ENCODE measurements around the gene VOPP1. TPM values are rescaled to one million over a fixed set of nuclear protein-coding genes. Genes with fewer than 3 reads are reported as not detected.
"Not testable (repeated sequence)": the region's sequence is repeated elsewhere in the genome, so short reads cannot be mapped to it uniquely, and the experiment has no call there.

The VOPP1 gene
- total and polyA plus RNA-seq, 5 experiments from 2014 or later = 19.5 to 48.9 (median 31.5) TPM

- no peaks in the 10 kb centered on the region for H3K27me3 Mint-ChIP-seq
- POLR2A ChIA-PET = no interaction called here
- peaks cover 0 to 41% (median 6%) of the 10 kb centered on the region in 3 donors for H3K36me3 Mint-ChIP-seq
- no peak overlapping the region for H3K4me3 Mint-ChIP-seq
- no peak for ATAC-seq
- peak overlapping the region in 4 of 10 donors; percentile 25 to 48 (median 35) for H3K27ac Mint-ChIP-seq
- DNase-seq = no peak
- H3K4me1 Mint-ChIP-seq = peaks cover 15 to 46% (median 23%) of the 10 kb centered on the region in 4 donors
- no peaks in the 10 kb centered on the region for H3K9me3 Mint-ChIP-seq
These were observed 61.7 kb downstream of the VOPP1 start for GRCh38 chr7:55510621-55511020.

- H3K4me3 Mint-ChIP-seq, H3K9me3 Mint-ChIP-seq, POLR2A ChIA-PET, ATAC-seq, H3K27me3 Mint-ChIP-seq, DNase-seq: not testable (repeated sequence)
- H3K4me1 Mint-ChIP-seq = peaks cover 17 to 47% (median 25%) of the 10 kb centered on the region in 4 donors
- H3K36me3 Mint-ChIP-seq = peaks cover 0 to 40% (median 5%) of the 10 kb centered on the region in 3 donors
- H3K27ac Mint-ChIP-seq = peak overlapping the region in 1 of 10 donors; percentile 48
These were observed 62.1 kb downstream of the VOPP1 start for GRCh38 chr7:55510206-55510605.

- DNase-seq = no peak
- H3K4me3 Mint-ChIP-seq = no peak overlapping the region
- peaks cover 23 to 54% (median 32%) of the 10 kb centered on the region in 4 donors for H3K4me1 Mint-ChIP-seq
- H3K27ac Mint-ChIP-seq = peak overlapping the region in 4 of 10 donors; percentile 16 to 57 (median 42)
- no peaks in the 10 kb centered on the region for H3K27me3 Mint-ChIP-seq
- POLR2A ChIA-PET = interaction anchor here (0.7 to 1.1 kb wide), 4 partner anchors 9 to 143 kb away, joined by 3 read pairs; no protein-coding TSS in a partner anchor
- H3K36me3 Mint-ChIP-seq = peaks cover 0 to 41% (median 3%) of the 10 kb centered on the region in 3 donors
- no peak for ATAC-seq
- H3K9me3 Mint-ChIP-seq = no peaks in the 10 kb centered on the region
These were observed 63.0 kb downstream of the VOPP1 start for GRCh38 chr7:55509322-55509721.

- ATAC-seq (no peak), DNase-seq (no peak)
- Mint-ChIP-seq H3K36me3 (peaks cover 0 to 33% (median 3%) of the 10 kb centered on the region in 3 donors), H3K27ac (no peak overlapping the region), H3K4me1 (peaks cover 22 to 63% (median 39%) of the 10 kb centered on the region in 4 donors), H3K9me3 (no peaks in the 10 kb centered on the region), H3K27me3 (no peaks in the 10 kb centered on the region), H3K4me3 (no peak overlapping the region)
- POLR2A ChIA-PET = interaction anchor here (0.6 to 1.1 kb wide), 4 partner anchors 8 to 519 kb away, joined by 3 to 4 read pairs (median 3); no protein-coding TSS in a partner anchor
These were observed 63.9 kb downstream of the VOPP1 start for GRCh38 chr7:55508221-55509011.

GRCh38 chr7:55507743-55508142 lies 64.6 kb downstream of the VOPP1 start:
- Mint-ChIP-seq H3K36me3 (peaks cover 0 to 28% (median 3%) of the 10 kb centered on the region in 3 donors), H3K9me3 (no peaks in the 10 kb centered on the region), H3K4me3 (no peak overlapping the region), H3K27me3 (no peaks in the 10 kb centered on the region), H3K4me1 (peaks cover 24 to 69% (median 43%) of the 10 kb centered on the region in 4 donors), H3K27ac (peak overlapping the region in 1 of 10 donors; percentile 19)
- POLR2A ChIA-PET = no interaction called here
- ATAC-seq (no peak), DNase-seq (no peak)

- Mint-ChIP-seq H3K4me1 (peaks cover 24 to 73% (median 44%) of the 10 kb centered on the region in 4 donors), H3K9me3 (no peaks in the 10 kb centered on the region), H3K27me3 (no peaks in the 10 kb centered on the region), H3K27ac (peak overlapping the region in 7 of 10 donors; percentile 5 to 82 (median 43)), H3K4me3 (no peak overlapping the region), H3K36me3 (peaks cover 0 to 20% (median 3%) of the 10 kb centered on the region in 3 donors)
- POLR2A ChIA-PET = no interaction called here
- no peak for ATAC-seq
- no peak for DNase-seq
These were observed 67.2 kb downstream of the VOPP1 start for GRCh38 chr7:55504967-55505658.

GRCh38 chr7:55504093-55504859 lies 68.0 kb downstream of the VOPP1 start:
- H3K27me3 Mint-ChIP-seq = no peaks in the 10 kb centered on the region
- H3K4me1 Mint-ChIP-seq = peaks cover 25 to 70% (median 48%) of the 10 kb centered on the region in 4 donors
- H3K4me3 Mint-ChIP-seq = no peak overlapping the region
- ATAC-seq (no peak), DNase-seq (no peak)
- POLR2A ChIA-PET = no interaction called here
- H3K27ac Mint-ChIP-seq = peak overlapping the region in 8 of 10 donors; percentile 8 to 82 (median 59)
- H3K9me3 Mint-ChIP-seq = no peaks in the 10 kb centered on the region
- H3K36me3 Mint-ChIP-seq = peaks cover 0 to 22% (median 3%) of the 10 kb centered on the region in 3 donors

GRCh38 chr7:55502858-55503440 lies 69.4 kb downstream of the VOPP1 start:
- Mint-ChIP-seq H3K4me3 (peak overlapping the region in 2 of 10 donors; percentile 2 to 26), H3K27me3 (no peaks in the 10 kb centered on the region), H3K4me1 (peaks cover 30 to 74% (median 61%) of the 10 kb centered on the region in 4 donors), H3K36me3 (peaks cover 0 to 23% (median 3%) of the 10 kb centered on the region in 3 donors), H3K27ac (peak overlapping the region in 9 of 10 donors; percentile 3 to 77 (median 24)), H3K9me3 (no peaks in the 10 kb centered on the region)
- POLR2A ChIA-PET = no interaction called here
- ATAC-seq (no peak), DNase-seq (no peak)

GRCh38 chr7:55502124-55502857 lies 70.0 kb downstream of the VOPP1 start:
- Mint-ChIP-seq H3K27ac (peak overlapping the region in 4 of 10 donors; percentile 20 to 36 (median 32)), H3K4me3 (no peak overlapping the region), H3K9me3 (no peaks in the 10 kb centered on the region), H3K36me3 (peaks cover 0 to 20% (median 0%) of the 10 kb centered on the region in 3 donors), H3K27me3 (no peaks in the 10 kb centered on the region), H3K4me1 (peaks cover 29 to 72% (median 63%) of the 10 kb centered on the region in 4 donors)
- no peak for ATAC-seq
- DNase-seq = no peak
- POLR2A ChIA-PET = no interaction called here

- Mint-ChIP-seq H3K4me1 (peaks cover 29 to 70% (median 63%) of the 10 kb centered on the region in 4 donors), H3K9me3 (no peaks in the 10 kb centered on the region), H3K27ac (peak overlapping the region in 4 of 10 donors; percentile 8 to 50 (median 31)), H3K4me3 (no peak overlapping the region), H3K36me3 (peaks cover 0 to 26% (median under 1%) of the 10 kb centered on the region in 3 donors), H3K27me3 (no peaks in the 10 kb centered on the region)
- ATAC-seq = no peak
- no peak for DNase-seq
- POLR2A ChIA-PET = no interaction called here
These were observed 70.7 kb downstream of the VOPP1 start for GRCh38 chr7:55501611-55502010.

- POLR2A ChIA-PET = interaction anchor here (1.1 kb wide), 1 partner anchor 9 kb away, joined by 3 read pairs; no protein-coding TSS in a partner anchor
- Mint-ChIP-seq H3K27ac (peak overlapping the region in 4 of 10 donors; percentile 19 to 54 (median 38)), H3K4me3 (no peak overlapping the region), H3K27me3 (no peaks in the 10 kb centered on the region), H3K36me3 (peaks cover 0 to 35% (median 3%) of the 10 kb centered on the region in 3 donors), H3K4me1 (peaks cover 30 to 72% (median 63%) of the 10 kb centered on the region in 4 donors), H3K9me3 (no peaks in the 10 kb centered on the region)
- ATAC-seq (no peak), DNase-seq (no peak)
These were observed 72.1 kb downstream of the VOPP1 start for GRCh38 chr7:55500117-55500756.
